Activated CD4-positive, alpha-beta T cell treated with anti-CD3 and anti-CD28 coated beads for 4 hours (primary cell): ENCODE data around the gene APPL2.
"Not testable (repeated sequence)": the region's sequence is repeated elsewhere in the genome, so short reads cannot be mapped to it uniquely, and the experiment has no call there.

Experiments used
- DNase-seq, 2 donors: peaks; one replicate each; pipeline ENCODE4 v3.0.0-alpha.2; 2020

The APPL2 gene

DNA sequence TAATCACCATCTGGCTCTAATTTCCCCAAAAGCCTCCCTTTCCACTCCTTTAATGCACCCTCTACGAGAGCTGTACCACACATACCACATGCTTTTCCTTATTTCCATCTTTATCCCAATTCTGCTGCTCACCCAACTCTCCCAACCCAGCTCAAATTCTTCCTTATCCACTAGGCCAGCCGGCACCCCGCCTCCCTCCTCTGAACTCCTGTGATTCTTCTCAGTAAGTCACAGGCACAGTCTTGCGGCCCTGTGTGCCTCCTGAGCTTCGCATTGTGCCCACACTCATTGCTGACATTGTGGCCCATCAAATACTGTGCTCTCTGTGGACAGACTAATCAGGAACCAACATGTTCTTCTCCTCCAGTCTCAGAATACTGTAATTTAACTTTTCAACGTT lies 45.4 kb downstream of the APPL2 start:
- DNase-seq = no peak

DNA sequence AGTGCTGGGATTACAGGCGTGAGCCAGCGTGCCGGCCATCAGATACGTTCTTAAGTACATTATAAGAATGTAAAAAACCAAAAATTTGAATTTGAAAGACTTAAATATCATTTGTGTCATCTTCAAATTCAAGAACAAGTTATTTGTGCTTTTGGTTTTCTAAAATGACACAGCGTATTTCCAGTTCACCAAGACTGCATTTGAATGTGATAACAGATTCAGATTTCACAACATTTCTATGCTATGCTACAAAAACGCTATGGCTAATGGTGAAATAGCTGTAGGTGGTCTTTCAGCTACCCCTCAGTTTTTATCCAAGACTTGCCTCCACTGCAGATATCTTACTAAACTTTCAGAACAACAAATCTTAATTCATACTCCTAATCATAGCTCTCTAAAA lies 46.7 kb downstream of the APPL2 start:
- DNase-seq = no peak

DNA sequence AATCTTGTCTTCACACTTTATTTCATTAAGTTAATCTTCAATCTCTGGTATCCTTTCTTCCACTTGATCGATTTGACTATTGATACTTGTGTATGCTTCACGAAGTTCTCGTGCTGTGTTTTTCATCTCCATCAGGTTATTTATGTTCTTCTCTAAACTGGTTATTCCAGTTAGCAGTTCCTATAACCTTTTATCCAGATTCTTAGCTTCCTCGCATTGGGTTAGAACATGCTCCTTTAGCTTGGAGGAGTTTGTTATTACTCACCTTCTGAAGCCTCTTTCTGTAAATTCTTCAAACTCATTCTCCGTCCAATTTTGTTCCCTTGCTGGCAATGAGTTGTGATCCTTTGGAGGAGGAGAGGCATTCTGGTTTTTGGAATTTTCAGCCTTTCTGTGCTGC lies 52.0 kb downstream of the APPL2 start:
- DNase-seq = not testable (repeated sequence)

DNA sequence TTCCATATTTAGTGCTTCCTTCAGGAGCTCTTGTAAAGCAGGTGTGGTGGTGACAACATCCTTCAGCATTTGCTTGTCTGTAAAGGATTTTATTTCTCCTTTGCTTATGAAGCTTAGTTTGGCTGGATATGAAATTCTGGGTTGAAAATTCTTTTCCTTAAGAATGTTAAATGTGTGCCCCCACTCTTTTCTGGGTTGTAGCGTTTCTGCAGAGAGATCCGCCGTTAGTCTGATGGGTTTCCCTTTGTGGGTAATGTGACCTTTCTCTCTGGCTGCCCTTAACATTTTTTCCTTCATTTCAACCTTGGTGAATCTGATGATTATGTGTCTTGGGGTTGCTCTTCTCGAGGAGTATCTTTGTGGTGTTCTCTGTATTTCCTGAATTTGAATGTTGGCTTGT lies 52.6 kb downstream of the APPL2 start:
- not testable (repeated sequence) for DNase-seq

DNA sequence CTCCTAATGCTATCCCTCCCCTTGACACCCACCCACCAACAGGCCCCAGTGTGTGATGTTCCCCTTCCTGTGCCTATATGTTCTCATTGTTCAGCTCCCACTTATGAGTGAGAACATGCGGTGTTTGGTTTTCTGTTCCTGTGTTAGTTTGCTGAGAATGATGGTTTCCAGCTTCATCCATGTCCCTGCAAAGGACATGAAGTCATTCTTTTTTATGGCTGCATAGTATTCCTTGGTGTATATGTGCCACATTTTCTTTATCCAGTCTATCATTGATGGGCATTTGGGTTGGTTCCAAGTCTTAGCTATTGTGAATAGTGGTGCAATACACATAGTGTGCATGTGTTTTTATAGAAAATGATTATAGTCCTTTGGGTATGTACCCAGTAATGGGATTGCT lies 56.9 kb downstream of the APPL2 start:
- not testable (repeated sequence) for DNase-seq

DNA sequence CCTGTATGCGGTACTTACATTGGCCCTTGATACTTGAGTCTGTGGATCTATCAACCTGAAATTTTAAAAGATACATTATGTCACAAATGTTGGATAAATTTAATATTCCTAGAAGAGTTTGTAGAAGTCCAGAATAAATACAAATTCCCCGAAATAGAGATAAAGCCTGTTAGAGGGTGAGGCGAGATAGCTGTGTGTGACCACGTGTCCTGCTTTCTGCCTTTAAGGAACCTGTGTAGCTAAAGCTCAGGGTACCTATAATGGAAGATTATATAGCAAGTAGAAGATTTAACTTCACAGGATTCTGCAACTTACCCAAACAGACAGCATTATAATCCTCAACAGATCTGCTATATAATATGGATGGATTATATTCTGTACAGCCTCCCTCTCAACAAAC lies 58.8 kb downstream of the APPL2 start:
- no peak for DNase-seq

DNA sequence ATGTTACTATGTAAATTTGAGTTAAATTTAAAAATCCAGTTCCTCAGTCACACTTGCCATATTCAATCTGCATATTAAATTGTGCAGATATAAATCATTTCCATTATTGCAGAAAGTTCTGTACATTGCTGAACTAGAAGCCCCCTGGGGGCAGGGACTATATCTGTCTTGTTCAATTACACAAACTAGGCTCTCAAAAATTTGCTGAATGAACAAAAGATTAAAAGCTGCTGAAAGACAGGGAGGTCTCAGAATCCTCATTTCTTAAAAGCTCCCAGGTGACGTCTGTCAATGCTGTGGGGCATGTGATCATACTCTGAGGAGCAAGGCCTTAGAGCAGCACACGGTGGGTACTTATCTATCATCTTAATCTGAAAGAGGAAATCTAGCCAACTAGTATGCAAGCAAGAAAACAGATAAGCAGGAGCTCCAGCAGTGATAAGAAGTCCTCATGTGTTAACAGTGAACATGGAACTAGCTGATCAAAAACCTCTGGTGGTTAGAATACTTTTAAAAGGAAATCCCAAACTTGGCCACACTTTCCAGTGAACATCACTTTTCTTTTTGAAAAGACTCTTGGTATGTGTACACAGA lies 60.5 kb downstream of the APPL2 start:
- no peak for DNase-seq

DNA sequence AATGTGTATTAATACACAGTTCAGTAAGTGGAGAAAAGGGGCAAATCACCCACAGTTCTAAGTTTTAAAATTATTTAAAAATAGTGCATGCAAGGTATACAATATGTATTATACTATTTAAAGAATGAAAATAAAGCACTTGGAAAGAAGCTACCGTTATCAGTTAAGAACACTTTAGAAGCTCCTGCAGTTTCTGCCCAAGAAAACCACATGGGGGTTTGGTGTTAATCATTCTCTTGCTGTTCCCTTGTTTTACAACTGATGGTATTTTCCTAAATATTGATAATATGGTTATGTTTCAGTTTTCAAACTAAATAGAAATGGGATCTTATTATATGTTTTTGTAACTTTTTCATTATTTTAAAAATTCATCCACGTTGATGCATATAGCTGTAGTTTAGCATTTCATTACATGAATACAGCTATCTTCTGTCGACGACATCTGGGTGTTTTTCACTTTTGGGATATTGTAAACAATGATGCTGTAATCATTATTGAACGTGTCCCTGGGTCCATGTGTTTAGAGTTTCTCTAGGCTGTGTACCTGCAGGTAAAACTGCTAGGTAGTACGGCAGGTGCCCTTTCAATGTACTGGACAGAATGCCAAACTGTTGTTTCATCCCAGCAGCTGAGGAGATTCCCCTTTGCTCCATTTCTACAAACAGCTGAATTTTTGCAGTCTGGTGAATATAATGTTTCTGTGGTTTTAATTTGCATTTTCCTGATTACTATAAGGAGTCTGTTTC lies 64.1 kb downstream of the APPL2 start:
- DNase-seq = no peak

DNA sequence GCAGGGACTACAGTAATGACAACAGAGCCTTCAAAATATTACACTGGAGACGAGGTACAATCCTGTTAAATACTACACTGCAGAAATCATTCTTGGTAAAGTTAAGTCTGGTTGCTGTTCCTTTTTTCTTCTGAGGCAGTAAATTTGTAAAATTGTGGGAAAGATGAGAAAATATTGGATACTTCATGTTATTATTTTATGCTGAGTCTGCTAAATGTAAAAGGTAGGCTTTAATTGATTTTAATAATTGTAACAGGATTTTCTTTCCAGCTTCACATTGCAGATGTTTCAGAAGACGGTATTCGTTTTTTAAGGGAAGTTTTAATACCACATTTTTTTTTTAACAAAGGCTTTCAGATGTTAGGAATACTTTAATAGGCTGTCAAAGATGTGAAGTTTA lies 65.8 kb downstream of the APPL2 start:
- DNase-seq = no peak

DNA sequence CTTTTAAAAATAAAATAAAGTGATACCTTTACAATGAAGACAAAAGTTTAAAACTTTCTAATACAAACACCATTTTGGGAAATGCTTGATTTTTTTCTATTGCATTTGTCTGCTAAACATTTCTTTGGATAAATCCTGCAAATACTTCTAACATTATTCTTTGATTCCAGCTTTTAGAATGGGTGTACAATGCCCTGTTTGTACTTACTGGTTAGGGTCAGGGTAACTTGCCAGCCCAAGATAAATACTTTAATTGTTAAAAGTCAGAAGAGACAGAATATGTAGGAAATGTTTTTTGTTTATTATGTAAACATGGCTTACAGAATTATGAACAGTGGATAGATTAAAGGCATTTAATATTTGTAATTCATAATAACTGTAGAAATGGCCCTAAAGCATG lies 68.0 kb downstream of the APPL2 start:
- no peak for DNase-seq

DNA sequence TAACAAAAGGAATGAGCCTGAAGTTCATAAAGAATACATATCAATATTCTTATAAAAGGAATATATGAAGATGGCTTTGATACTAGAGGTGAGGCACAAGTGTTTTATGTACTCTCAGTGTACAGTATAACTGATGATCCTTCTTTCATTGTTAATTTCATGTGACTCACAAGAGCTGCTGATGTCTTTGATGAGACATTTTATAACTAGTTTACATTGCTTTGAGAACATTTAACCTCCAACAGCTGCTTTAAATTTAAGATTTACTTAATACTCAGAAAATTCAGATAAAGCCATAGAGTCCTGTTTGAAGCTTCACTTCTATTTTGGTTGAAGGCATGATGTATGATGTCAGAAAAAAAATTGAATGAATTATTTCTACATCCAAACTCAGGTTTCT lies 68.6 kb downstream of the APPL2 start:
- no peak for DNase-seq

DNA sequence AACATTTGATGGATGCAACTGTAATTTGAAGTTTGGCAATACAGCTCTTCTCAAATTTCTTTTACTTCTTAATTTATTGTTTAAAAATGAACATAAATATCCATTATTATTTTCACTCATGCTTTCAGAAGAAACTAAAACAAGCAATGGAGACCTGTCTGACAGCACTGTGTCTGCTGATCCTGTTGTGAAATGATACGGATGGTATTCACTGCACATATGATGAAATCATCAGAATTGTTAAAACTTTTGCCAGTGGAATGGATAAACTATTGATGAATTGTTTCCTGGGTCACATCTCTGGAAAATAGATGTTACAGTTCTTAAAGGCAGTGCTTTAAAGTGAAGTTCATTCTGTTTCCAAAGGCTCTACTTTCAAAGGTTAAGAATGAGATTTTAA lies 69.2 kb downstream of the APPL2 start:
- no peak for DNase-seq

DNA sequence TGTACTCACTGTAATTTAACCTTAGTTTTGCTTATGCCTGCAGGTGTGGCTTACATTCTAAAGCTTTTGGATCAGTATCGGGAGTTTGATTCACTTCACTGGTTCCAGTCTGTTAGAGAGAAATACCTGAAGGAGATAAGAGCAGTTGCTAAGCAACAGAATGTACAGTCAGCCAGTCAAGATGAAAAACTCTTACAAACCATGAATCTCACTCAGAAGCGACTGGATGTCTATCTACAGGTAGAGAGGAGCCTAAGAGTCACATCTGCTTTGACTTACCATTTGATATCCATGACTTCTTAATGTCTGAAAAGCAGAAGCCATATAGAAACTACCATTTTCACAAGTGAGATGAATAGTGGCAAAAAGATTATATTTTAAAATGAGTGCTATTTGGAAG lies 71.9 kb downstream of the APPL2 start:
- no peak for DNase-seq

DNA sequence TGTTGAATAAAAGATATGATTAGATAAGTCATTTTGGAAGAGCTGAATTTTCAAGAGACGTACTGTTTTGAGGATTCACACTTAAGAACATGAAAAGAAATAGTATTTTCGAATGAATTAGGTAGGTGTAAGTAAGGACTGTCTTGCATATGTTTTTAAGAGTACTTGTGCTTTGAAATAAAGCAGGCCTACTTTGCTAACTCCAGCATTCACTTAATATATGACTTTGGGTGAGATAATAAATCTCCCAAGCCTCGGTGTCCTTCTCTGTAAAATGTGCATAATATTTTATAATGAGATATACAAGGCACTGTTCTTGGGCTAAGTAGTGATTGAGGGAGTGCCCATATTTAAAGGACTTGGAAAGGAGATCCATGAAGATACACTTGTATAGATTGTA lies 73.8 kb downstream of the APPL2 start:
- no peak for DNase-seq

DNA sequence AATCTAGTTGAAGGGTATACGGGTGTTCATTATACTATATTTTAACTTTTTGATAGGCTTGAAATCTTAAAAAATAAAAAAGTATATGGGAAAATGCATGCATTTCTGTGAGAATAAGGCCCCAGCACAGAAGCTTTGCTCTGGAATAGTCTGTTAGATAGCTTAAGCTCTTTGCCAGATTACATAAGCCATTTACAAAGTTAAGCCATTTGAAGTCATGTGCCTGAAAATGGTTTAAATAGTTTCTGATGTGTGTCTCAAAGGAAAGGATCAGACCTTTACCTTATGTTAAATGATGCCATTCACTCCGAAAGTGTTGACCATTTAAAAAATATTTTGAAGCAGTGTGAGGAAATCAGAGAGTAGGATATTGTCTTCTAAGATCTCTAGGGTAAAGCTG lies 77.1 kb downstream of the APPL2 start:
- DNase-seq = no peak

DNA sequence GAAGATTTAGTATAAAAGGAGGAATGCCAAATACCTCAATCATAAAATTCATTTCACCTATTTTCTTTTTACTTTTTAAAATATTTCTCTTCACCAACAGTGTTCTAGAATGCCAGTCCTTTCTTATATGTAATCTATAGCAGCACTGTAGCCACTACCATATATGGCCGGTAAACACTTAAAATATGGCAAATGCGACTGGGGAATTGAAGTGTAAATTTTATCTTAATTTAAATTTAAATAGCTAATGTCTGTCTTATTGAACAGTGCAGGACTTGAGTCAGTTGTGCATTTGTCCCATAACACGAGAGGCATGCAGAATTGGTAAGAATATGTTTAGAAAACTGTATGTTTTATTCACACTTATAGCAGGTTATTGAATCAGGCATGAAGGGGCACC lies 78.4 kb downstream of the APPL2 start:
- DNase-seq = no peak

DNA sequence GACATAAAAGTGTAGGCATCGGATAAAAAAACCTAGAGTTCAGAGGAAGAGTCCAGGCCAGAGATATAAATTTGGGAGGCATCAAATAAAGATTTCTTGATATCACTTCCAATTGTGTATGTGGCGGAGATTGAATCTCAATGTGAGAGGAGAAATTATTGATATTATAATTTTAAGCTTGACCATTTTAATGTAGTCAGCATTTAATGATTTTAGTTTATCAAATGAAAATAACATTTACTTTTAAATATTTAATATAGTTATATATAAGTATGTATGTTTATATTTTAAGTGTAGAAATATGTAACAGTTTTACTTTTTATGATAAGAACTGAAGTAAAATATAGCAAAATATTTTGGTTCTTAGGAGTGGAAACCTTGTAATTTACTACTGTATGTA lies 79.7 kb downstream of the APPL2 start:
- no peak for DNase-seq

DNA sequence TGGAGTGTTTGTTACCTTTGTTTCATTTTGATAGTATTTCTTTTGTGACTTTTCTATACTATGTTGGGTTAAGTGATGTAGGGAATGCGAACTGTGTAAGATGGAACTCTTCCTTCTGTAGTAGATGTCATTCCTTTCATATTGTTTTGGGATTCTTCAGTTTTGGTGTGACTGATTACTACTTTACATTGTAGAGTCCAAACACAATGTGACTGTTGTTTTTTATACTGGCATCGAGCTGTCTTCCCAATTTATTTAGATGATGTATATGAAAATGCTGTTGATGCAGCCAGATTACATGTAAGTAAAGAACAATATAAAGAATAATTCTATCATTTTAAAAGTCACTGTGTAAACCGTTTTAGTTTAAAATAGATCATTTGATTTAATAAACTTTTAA lies 93.7 kb downstream of the APPL2 start:
- DNase-seq = no peak

DNA sequence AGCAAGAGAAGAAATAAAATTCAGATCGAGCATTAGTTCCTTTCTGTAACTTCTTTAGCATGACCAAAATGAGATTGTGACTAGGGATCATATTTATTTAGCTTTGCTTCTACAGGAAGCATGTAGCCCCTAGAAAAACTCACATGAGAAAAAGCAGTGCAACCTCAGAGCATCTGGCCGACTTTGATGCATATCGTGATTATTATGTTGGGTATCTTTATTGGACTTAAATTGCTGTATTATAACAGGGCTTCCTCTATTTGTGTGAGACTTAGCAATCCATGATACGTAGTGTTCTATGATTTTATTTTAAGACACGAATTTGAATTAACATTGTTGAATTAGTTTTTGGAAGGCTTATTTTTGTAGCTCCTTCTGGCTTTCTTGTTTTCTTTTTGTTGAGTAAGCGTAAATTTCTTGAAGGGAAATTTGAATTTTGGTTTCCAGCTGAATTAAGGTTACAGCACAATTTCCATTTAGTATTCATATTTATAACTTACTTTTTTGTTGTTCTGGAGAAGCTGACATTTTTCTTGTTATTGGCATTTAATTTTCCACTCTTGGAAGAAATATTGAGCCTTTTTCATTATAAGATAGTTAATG lies 94.6 kb downstream of the APPL2 start:
- no peak for DNase-seq

DNA sequence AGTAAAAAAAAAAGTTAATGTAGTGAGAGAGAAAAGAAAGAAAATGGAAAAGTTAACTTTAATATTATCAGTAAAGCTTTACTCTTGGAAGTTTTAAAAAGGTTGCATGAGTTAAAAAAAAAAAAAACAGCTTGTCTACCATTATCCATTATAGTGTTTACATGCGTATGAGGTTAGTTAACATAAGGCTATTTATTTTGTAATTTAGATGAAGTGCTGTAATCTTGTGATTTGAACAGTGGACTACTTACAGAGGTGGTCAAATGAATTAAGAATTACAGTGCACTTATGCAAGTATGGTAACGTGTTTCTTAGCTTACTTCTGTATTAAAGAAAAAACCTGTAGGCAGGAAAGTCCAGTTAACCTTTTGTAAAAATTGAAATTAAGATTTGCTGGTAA lies 97.7 kb downstream of the APPL2 start:
- DNase-seq = no peak
